GM23248 (cell line): ENCODE data around the gene ACAP3.

Experiments used
- EZH2 ChIP-seq: fragments of 200-600 bp; sonication (generic); IDR thresholded peaks from 2 replicates; pipeline ENCODE4 v1.6.1; 2018; ENCODE audit warnings: antibody characterized with exemption, mild to moderate bottlenecking; ENCODE audit not compliant: insufficient read depth, poor library complexity, severe bottlenecking
- EZH2phosphoT487 ChIP-seq: fragments of 200-600 bp; sonication (generic); IDR thresholded peaks from 2 replicates; pipeline ENCODE4 v1.6.1; 2018; ENCODE audit warnings: antibody characterized with exemption, moderate library complexity, mild to moderate bottlenecking, low read depth; ENCODE audit not compliant: insufficient read depth

- TF ChIP-seq EZH2phosphoT487 (no peak), EZH2 (no peak)
Measured at GRCh38 chr1:1281533-1282321, 26.0 kb downstream of the ACAP3 start.
